ENCODE measurements around the gene CASP10. TPM values are rescaled to one million over a fixed set of nuclear protein-coding genes. Genes with fewer than 3 reads are reported as not detected.
A peak's percentile ranks its signal among the peaks of the same experiment; 100 is the strongest.

The CASP10 gene
- total and polyA plus RNA-seq, 2 of the 13 experiments (the other 11 are each of a cell fraction or from before 2014, with no cell fraction given), result 22.2 to 23.8 TPM

- no peak for TF ChIP-seq ETS1 (CRISPR knock-in tag; IDR thresholded peaks at IDR 0.05)
- TF ChIP-seq ZNF414 (CRISPR knock-in tag; IDR thresholded peaks at IDR 0.05), result no peak
- TF ChIP-seq NAIF1 (CRISPR knock-in tag; IDR thresholded peaks at IDR 0.05; ENCODE audit: borderline replicate concordance), result peak; percentile 22
- TF ChIP-seq TMF1 (CRISPR knock-in tag; IDR thresholded peaks at IDR 0.05; ENCODE audit: low read depth), result no peak
- no peak for TF ChIP-seq ZNF644 (CRISPR knock-in tag; IDR thresholded peaks at IDR 0.05; ENCODE audit: low read depth)
- no peak for TF ChIP-seq ZBTB42 (CRISPR knock-in tag; IDR thresholded peaks at IDR 0.05)
- no peak for TF ChIP-seq ZNF331 (CRISPR knock-in tag; IDR thresholded peaks at IDR 0.05)
- 0 out of 2 replicates have a peak, but pooled peaks have one; percentile 39 for TF ChIP-seq DMTF1 (CRISPR knock-in tag; IDR thresholded peaks at IDR 0.05)
- TF ChIP-seq HMGXB4 (CRISPR knock-in tag; IDR thresholded peaks at IDR 0.05; ENCODE audit: borderline replicate concordance in 1 of 2, low read depth in 1 of 2), result peak in 1 of 2 experiments; percentile 10; a peak in 2 of 4 replicates
- TF ChIP-seq ZSCAN29 (CRISPR knock-in tag; conservative IDR thresholded peaks at IDR 0.05), result peak; percentile 16; the same call in 1 of the 2 replicates
- no peak for TF ChIP-seq ATF3 (CRISPR knock-in tag; IDR thresholded peaks at IDR 0.05)
- TF ChIP-seq GPN1 (CRISPR knock-in tag; IDR thresholded peaks at IDR 0.05; ENCODE audit: borderline replicate concordance), result no peak
- peak; percentile 56; the same call in 1 of the 2 replicates for TF ChIP-seq SALL1 (CRISPR knock-in tag; IDR thresholded peaks at IDR 0.05)
- TF ChIP-seq ZNF180 (CRISPR knock-in tag; IDR thresholded peaks at IDR 0.05; ENCODE audit: borderline replicate concordance, low read depth), result no peak
- no peak for TF ChIP-seq KMT2A (CRISPR knock-in tag; IDR thresholded peaks at IDR 0.05)
- no peak for TF ChIP-seq GATAD2A (CRISPR knock-in tag; IDR thresholded peaks at IDR 0.05)
- no peak for TF ChIP-seq CSRNP1 (CRISPR knock-in tag; IDR thresholded peaks at IDR 0.05)
- peak; percentile 20; the same call in 1 of the 2 replicates for TF ChIP-seq NFYC (CRISPR knock-in tag; IDR thresholded peaks at IDR 0.05)
- TF ChIP-seq ZSCAN22 (CRISPR knock-in tag; IDR thresholded peaks at IDR 0.05), result no peak; the same call in 1 of the 2 replicates
- peak; percentile 79; the same call in 1 of the 2 replicates for TF ChIP-seq ZNF383 (CRISPR knock-in tag; IDR thresholded peaks at IDR 0.05; ENCODE audit: borderline replicate concordance)
- TF ChIP-seq EHMT2 (IDR thresholded peaks at IDR 0.05; ENCODE audit: borderline replicate concordance, low read depth, low read length), result no peak
Measured at GRCh38 chr2:201203916-201204654, 21.1 kb downstream of the CASP10 start (continued).

Measured in HepG2 (cell line).